Upper lobe of left lung (tissue), 6 donors: ENCODE measurements around the gene CBX7. TPM values are rescaled to one million over a fixed set of nuclear protein-coding genes. Genes with fewer than 3 reads are reported as not detected.

Experiments used
- ATAC-seq, 2 donors: fragments of 200-7000 bp; cut with Tn5 transposase; one replicate each; pipeline ENCODE4 v1.9.1; 2022; ENCODE audit warnings: mild to moderate bottlenecking in 2 of 2, moderate library complexity in 2 of 2; ENCODE audit not compliant: low FRiP score in 2 of 2
- DNase-seq, 2 donors: peaks; one replicate each; pipeline ENCODE4 v3.0.0-alpha.2; 2019 to 2020
- H3K27ac ChIP-seq, 4 donors: fragments of 200-600 bp; sonication (generic); one replicate each; pipeline ENCODE4 v1.5.1; 2016 to 2019
- H3K27me3 ChIP-seq, 4 donors: fragments of 200-600 bp; sonication (generic); one replicate each; pipeline ENCODE4 v1.5.1; 2017 to 2019
- H3K36me3 ChIP-seq, 4 donors: fragments of 200-600 bp; sonication (generic); one replicate each; pipeline ENCODE4 v1.5.1; 2016 to 2019
- H3K4me1 ChIP-seq, 4 donors: fragments of 200-600 bp; sonication (generic); one replicate each; pipeline ENCODE4 v1.5.1; 2018 to 2019
- H3K4me3 ChIP-seq, 4 donors: fragments of 200-600 bp; sonication (generic); one replicate each; pipeline ENCODE4 v1.5.1; 2017 to 2019; ENCODE audit warnings: mild to moderate bottlenecking in 2 of 4, moderate library complexity in 1 of 4
- H3K9me3 ChIP-seq, 4 donors: fragments of 200-600 bp; sonication (generic); one replicate each; pipeline ENCODE4 v1.5.1; 2018 to 2019
- EP300 ChIP-seq, 4 donors: sonication (generic); formaldehyde crosslinking; IDR thresholded peaks; one replicate each; pipeline ENCODE4 v1.5.1; 2017; ENCODE audit warnings: antibody characterized with exemption in 4 of 4, control low read depth in 2 of 4
- POLR2A ChIP-seq, 4 donors: fragments of 450-650 bp; IDR thresholded peaks; one replicate each; pipeline ENCODE4 v1.5.1; 2016 to 2017; ENCODE audit warnings: antibody characterized with exemption in 4 of 4, mild to moderate bottlenecking in 2 of 4
- POLR2AphosphoS5 ChIP-seq, 2 donors: sonication (generic); formaldehyde crosslinking; IDR thresholded peaks; one replicate each; pipeline ENCODE4 v1.5.1; 2017; ENCODE audit warnings: antibody characterized with exemption in 2 of 2
- WGBS, 2 donors: methylation state at CpG; one replicate each; pipeline ENCODE4 v1.1.5; 2017 to 2018; 5-methylcytosine and 5-hydroxymethylcytosine counted together
- total RNA-seq, 6 donors: library from RNA; depleted of rRNA in 4 of 6; stranded (reverse); fragments of >200 nt in 4 of 6; gene quantifications; one replicate each; pipeline versions ENCODE4 v1.1.0 to v1.2.1, GENCODE V29; 2016 to 2021
- TF ChIP-seq, protein P1 (sequence below), 6 experiments: fragments of 450-650 bp in 4 of 6; fragments of 200-600 bp in 2 of 6; sonication (generic) in 2 of 6; IDR thresholded peaks; one replicate each; pipeline ENCODE4 v1.5.1; 2016 to 2019; ENCODE audit warnings: antibody characterized with exemption in 6 of 6
- donor health status: DM: no; HTN: no; CAD: no; lungs with moderate emphysema.
- donor health status: DM: no; HTN: yes; CAD: no; lungs with severe emphysema.

The CBX7 gene
- total RNA-seq, 6 donors from 2014 or later, result 51.5 to 145 (median 60.6) TPM

DNA sequence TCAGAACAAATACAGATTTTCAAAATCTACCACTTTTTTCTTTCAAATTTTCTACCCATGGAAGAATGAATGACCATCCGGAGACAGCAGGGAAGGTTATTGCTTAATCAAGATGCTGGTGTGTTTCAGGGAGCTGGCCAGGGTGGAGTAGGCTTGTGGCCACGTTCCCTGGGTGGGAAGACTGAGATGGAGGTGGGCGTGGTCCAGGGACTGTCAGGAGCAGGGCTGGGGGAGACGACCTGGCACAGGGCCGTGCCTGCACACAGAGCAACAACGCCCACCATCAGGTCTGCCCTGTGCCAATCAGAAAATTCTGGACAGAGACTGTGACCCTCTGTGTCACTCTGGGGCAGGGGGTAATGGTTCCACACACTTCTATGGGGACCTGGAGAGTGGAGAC lies 62.6 kb downstream of the CBX7 start:
- Histone ChIP-seq H3K9me3 (no peaks in the 10 kb centered on the region), H3K4me3 (no peak overlapping the region), H3K4me1 (peaks cover 0 to 8% (median 0%) of the 10 kb centered on the region in 4 donors), H3K36me3 (no peaks in the 10 kb centered on the region), H3K27me3 (no peaks in the 10 kb centered on the region), H3K27ac (peak overlapping the region in 2 of 4 donors; percentile 64 to 73)
- ATAC-seq (no peak), DNase-seq (no peak)
- TF ChIP-seq, protein P1, sequence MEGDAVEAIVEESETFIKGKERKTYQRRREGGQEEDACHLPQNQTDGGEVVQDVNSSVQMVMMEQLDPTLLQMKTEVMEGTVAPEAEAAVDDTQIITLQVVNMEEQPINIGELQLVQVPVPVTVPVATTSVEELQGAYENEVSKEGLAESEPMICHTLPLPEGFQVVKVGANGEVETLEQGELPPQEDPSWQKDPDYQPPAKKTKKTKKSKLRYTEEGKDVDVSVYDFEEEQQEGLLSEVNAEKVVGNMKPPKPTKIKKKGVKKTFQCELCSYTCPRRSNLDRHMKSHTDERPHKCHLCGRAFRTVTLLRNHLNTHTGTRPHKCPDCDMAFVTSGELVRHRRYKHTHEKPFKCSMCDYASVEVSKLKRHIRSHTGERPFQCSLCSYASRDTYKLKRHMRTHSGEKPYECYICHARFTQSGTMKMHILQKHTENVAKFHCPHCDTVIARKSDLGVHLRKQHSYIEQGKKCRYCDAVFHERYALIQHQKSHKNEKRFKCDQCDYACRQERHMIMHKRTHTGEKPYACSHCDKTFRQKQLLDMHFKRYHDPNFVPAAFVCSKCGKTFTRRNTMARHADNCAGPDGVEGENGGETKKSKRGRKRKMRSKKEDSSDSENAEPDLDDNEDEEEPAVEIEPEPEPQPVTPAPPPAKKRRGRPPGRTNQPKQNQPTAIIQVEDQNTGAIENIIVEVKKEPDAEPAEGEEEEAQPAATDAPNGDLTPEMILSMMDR (IDR thresholded peaks at IDR 0.05), result no peak
- TF ChIP-seq EP300 (IDR thresholded peaks at IDR 0.05) (no peak), POLR2A (IDR thresholded peaks at IDR 0.05) (no peak), POLR2AphosphoS5 (IDR thresholded peaks at IDR 0.05) (no peak)
- 69 to 73% methylated on average over 6 of the region's 6 CpGs for WGBS, 2 donors

DNA sequence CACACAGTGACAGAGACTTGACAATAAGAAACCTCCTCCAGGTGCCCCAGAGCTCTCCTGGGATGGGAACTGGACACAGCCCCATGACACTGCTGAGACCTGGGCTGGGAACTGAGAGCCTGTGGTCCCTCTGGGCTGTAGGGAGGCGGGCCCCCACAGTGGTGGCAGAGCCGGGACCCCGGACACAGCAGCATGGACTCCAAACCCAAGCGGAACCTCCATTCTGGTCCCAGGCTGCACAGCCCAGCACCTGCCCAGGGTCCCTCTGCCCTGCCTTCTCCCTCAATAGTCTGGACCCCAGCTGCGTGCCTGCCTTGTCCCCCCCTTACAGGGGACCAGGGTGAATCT lies 63.8 kb downstream of the CBX7 start:
- no peaks in the 10 kb centered on the region for H3K27me3 ChIP-seq
- WGBS, 2 donors, result 33 to 72% methylated on average over 1 to 5 of the region's 5 CpGs
- no peak overlapping the region for H3K27ac ChIP-seq
- DNase-seq (no peak), ATAC-seq (no peak)
- TF ChIP-seq EP300 (IDR thresholded peaks at IDR 0.05), result no peak
- no peak for TF ChIP-seq POLR2AphosphoS5 (IDR thresholded peaks at IDR 0.05)
- no peak for TF ChIP-seq POLR2A (IDR thresholded peaks at IDR 0.05)
- TF ChIP-seq, protein P1 (IDR thresholded peaks at IDR 0.05), result no peak
- no peaks in the 10 kb centered on the region for H3K9me3 ChIP-seq
- H3K4me3 ChIP-seq, result no peak overlapping the region
- H3K4me1 ChIP-seq, result peaks cover 0 to 8% (median 0%) of the 10 kb centered on the region in 4 donors
- no peaks in the 10 kb centered on the region for H3K36me3 ChIP-seq

DNA sequence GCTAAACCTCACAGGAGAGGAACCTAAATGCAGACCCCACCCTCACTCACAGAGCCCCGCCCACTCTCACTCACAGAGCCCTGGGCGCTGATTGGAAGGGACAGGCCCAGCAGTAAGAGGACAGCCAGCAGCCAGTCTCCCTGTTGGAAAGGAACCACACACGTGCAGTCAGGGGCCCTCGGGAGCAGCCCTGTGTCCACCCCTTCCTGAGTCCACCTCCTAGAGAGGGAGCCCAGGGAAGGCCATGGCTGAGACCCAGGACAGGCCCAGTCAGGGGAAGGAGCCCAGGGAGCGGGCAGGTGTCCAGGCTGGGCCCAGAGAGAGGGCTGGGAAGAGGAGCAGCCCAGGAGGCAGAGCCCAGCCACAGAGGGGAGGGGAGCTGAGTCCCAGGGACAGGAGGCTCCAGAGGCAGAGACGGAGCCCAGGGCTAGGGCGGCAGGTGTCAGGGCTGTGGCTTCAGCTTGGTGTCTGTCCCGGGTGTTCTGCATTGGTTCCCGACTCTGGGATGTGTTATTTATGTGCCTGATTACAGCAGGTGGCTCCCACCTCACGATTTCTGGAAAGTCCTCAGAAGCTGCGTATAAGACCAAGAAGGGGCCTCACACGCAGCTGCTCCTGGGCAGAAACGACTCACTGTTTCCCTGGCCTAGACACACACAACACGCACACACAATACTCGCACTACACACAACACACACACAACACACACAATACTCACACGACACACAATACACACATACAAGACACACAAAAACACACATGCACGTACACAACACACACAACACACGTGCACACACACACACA lies 64.4 kb downstream of the CBX7 start:
- TF ChIP-seq EP300 (IDR thresholded peaks at IDR 0.05) (no peak), POLR2AphosphoS5 (IDR thresholded peaks at IDR 0.05) (no peak), POLR2A (IDR thresholded peaks at IDR 0.05) (no peak)
- TF ChIP-seq, protein P1 (IDR thresholded peaks at IDR 0.05), result no peak

DNA sequence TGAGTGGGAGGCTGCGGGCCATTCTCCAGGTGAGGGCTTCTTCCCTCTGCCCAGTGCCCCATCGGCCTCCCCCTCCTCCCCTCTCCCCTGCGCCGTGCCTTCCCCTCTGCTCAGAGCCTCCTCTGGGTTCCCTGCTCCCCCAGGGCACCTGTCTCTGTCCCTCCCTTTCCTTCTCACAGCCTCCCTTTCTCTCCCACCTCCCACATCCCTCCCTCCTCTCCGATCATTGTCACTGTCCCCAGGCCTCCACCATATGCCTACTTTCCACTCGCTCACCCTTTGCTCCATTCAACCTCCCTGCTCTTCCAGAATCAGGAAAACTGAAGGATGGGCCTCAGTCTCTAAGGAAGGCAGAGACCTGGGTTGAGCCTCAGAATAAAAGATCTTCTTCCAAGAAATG lies 65.4 kb downstream of the CBX7 start:
- Histone ChIP-seq H3K9me3 (no peaks in the 10 kb centered on the region), H3K36me3 (no peaks in the 10 kb centered on the region), H3K4me1 (peaks cover 0 to under 1% (median 0%) of the 10 kb centered on the region in 4 donors), H3K27ac (no peak overlapping the region), H3K27me3 (no peaks in the 10 kb centered on the region), H3K4me3 (no peak overlapping the region)
- TF ChIP-seq EP300 (IDR thresholded peaks at IDR 0.05) (no peak), POLR2AphosphoS5 (IDR thresholded peaks at IDR 0.05) (no peak), POLR2A (IDR thresholded peaks at IDR 0.05) (no peak)
- TF ChIP-seq, protein P1 (IDR thresholded peaks at IDR 0.05), result no peak
- WGBS, 2 donors, result 89 to 95% methylated on average over 4 to 5 of the region's 6 CpGs
- DNase-seq (no peak), ATAC-seq (no peak)

More for the DNA sequence above, 64.4 kb downstream of the CBX7 start:
- Histone ChIP-seq H3K9me3 (no peaks in the 10 kb centered on the region), H3K4me3 (no peak overlapping the region), H3K27me3 (no peaks in the 10 kb centered on the region), H3K4me1 (peaks cover 0 to 8% (median 0%) of the 10 kb centered on the region in 4 donors), H3K27ac (no peak overlapping the region), H3K36me3 (no peaks in the 10 kb centered on the region)
- ATAC-seq, result peak in 1 of 2 donors; percentile 6
- 61 to 64% methylated on average over 12 to 18 of the region's 18 CpGs for WGBS, 2 donors
- DNase-seq, result no peak

DNA sequence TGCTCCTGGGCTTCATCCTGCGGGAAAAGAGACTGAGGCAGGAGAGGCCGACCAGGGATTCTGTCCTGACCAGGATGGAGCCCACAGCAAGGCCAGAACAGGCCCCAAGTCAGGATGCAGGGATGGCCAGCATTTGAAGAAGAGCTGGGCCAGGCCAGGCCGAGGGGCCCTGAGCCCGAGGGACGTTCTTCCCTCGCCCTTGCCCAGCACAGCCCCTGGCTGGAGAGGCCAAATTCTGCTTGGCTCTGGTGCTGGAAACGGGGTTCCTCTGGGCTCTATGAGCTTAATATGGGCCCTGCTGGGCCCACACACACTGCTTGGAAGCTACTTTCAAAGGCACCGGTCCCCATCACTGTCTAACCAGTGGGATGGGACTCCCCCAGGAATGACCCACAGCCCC lies 67.8 kb downstream of the CBX7 start:
- 90 to 92% methylated on average over 2 to 7 of the region's 8 CpGs for WGBS, 2 donors
- Histone ChIP-seq H3K27ac (no peak overlapping the region), H3K9me3 (no peaks in the 10 kb centered on the region), H3K4me3 (no peak overlapping the region), H3K4me1 (no peaks in the 10 kb centered on the region), H3K27me3 (no peaks in the 10 kb centered on the region), H3K36me3 (peaks cover 0 to 18% (median 2%) of the 10 kb centered on the region in 4 donors)
- no peak for DNase-seq
- TF ChIP-seq EP300 (IDR thresholded peaks at IDR 0.05), result no peak
- TF ChIP-seq, protein P1 (IDR thresholded peaks at IDR 0.05), result no peak
- no peak for TF ChIP-seq POLR2A (IDR thresholded peaks at IDR 0.05)
- TF ChIP-seq POLR2AphosphoS5 (IDR thresholded peaks at IDR 0.05), result no peak
- no peak for ATAC-seq
